Heart left ventricle (tissue), 13 donors: ENCODE data around the gene TTC27.

ENCODE experiments used
- POLR2A ChIP-seq, 2 donors: fragments of 450-650 bp; IDR thresholded peaks; one replicate each; pipeline ENCODE4 v1.6.1; 2017; ENCODE audit warnings: antibody characterized with exemption in 2 of 2, mild to moderate bottlenecking in 2 of 2, moderate library complexity in 2 of 2
- TF ChIP-seq, protein P1 (sequence below), 12 donors: fragments of 200-600 bp; sonication (generic) in 4 of 12; IDR thresholded peaks; one replicate each; pipeline versions ENCODE4 v1.5.0 to v1.8.0; 2018 to 2022; ENCODE audit warnings: antibody characterized with exemption in 12 of 12, mild to moderate bottlenecking in 5 of 12
- donor health status: ischemic (EF 13 %, LVEDD 7.1; RV severe dilation, severe dysfunction).
- donor health status: DM: no; HTN: yes; CAD: no.
- donor health status: DM: no; HTN: no; CAD: no.
- donor health status: ischemic (EF 25% LVEDD 6.9; RV normal size, moderate dysfunction).
- donor health status: ischemic (EF 25% LVEDD 5.7; RV mildly dilated, moderate dysfunction).
- donor health status: ischemic (EF 35%, LVEDD 5.7; RV mildly dilated, moderate dysfunction).
- donor health status: nonischemic (EF 11% LVEDD 7.7; RV severe dilation, severe dysfunction).
- donor health status: DM: yes; HTN: yes; CAD: no.
- donor health status: PGD.
- donor health status: ischemic (EF 29% LVEDD 5.4; RV normal size, mild dysfunction).
- donor health status: nonischemic (EF 23%, LVEDD 6.1; RV moderate dilation, normal function).

DNA sequence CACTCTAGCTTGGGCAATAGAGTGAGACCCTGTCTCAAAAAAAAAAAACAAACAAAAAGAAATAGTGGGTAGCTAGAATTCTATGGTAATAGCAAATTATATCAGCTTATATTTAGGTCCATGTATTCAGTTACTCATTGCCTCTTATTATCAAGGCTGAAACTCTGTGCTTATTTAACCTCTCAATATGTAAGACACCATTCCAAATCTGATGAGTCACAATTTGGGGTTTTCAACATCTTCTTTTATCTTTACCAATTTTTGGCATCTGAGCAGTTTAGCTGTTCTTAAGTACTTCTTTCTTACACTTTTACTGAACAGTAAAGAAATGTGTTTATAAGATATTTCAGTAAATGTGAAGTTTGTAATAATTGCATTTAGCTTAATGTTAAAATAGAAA lies 69.3 kb downstream of the TTC27 start:
- TF ChIP-seq, protein P1, sequence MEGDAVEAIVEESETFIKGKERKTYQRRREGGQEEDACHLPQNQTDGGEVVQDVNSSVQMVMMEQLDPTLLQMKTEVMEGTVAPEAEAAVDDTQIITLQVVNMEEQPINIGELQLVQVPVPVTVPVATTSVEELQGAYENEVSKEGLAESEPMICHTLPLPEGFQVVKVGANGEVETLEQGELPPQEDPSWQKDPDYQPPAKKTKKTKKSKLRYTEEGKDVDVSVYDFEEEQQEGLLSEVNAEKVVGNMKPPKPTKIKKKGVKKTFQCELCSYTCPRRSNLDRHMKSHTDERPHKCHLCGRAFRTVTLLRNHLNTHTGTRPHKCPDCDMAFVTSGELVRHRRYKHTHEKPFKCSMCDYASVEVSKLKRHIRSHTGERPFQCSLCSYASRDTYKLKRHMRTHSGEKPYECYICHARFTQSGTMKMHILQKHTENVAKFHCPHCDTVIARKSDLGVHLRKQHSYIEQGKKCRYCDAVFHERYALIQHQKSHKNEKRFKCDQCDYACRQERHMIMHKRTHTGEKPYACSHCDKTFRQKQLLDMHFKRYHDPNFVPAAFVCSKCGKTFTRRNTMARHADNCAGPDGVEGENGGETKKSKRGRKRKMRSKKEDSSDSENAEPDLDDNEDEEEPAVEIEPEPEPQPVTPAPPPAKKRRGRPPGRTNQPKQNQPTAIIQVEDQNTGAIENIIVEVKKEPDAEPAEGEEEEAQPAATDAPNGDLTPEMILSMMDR (IDR thresholded peaks at IDR 0.05) = no peak
- no peak for TF ChIP-seq POLR2A (IDR thresholded peaks at IDR 0.05)
